SK-N-SH treated with all-trans-retinoic acid at 6 μM for 48 hours (cell line): Measurements from ENCODE around the gene MRPS5.

Experiments used
- ATAC-seq: fragments of 200-7000 bp; cut with Tn5 transposase; 3 replicates; pipeline ENCODE4 v1.9.1; 2020; ENCODE audit warnings: mild to moderate bottlenecking, moderate library complexity
- BACH2 ChIP-seq: fragments of 250-450 bp; sonication (Bioruptor Pico); IDR thresholded peaks from 2 replicates; pipeline ENCODE4 v1.9.0; 2021; ENCODE audit warnings: mild to moderate bottlenecking, borderline replicate concordance
- CSDC2 ChIP-seq: fragments of 250-450 bp; sonication (Bioruptor Pico); IDR thresholded peaks from 2 replicates; pipeline ENCODE4 v1.5.0; 2020; ENCODE audit warnings: mild to moderate bottlenecking, moderate library complexity
- ESRRG ChIP-seq: fragments of 250-450 bp; sonication (Bioruptor Pico); IDR thresholded peaks from 2 replicates; pipeline ENCODE4 v1.6.1; 2021; ENCODE audit warnings: mild to moderate bottlenecking
- GLIS3 ChIP-seq: fragments of 250-450 bp; sonication (Bioruptor Pico); IDR thresholded peaks from 2 replicates; pipeline ENCODE4 v1.5.0; 2020; ENCODE audit warnings: mild to moderate bottlenecking, moderate library complexity
- ISL1 ChIP-seq: fragments of 250-450 bp; sonication (Bioruptor Pico); IDR thresholded peaks from 2 replicates; pipeline ENCODE4 v2.1.2; 2022; ENCODE audit warnings: mild to moderate bottlenecking, moderate library complexity
- OSR1 ChIP-seq: fragments of 250-450 bp; sonication (Bioruptor Pico); IDR thresholded peaks from 2 replicates; pipeline ENCODE4 v1.8.0; 2022; ENCODE audit warnings: moderate library complexity, mild to moderate bottlenecking, inconsistent platforms
- PPARA ChIP-seq: fragments of 250-450 bp; sonication (Bioruptor Pico); IDR thresholded peaks from 2 replicates; pipeline ENCODE4 v1.5.0; 2020; ENCODE audit warnings: mild to moderate bottlenecking, borderline replicate concordance
- RARB ChIP-seq: fragments of 250-450 bp; sonication (Bioruptor Pico); IDR thresholded peaks from 2 replicates; pipeline ENCODE4 v1.8.0; 2021; ENCODE audit warnings: mild to moderate bottlenecking, moderate library complexity
- SNAI2 ChIP-seq: fragments of 250-450 bp; sonication (Bioruptor Pico); IDR thresholded peaks from 2 replicates; pipeline ENCODE4 v1.5.0; 2020; ENCODE audit warnings: mild to moderate bottlenecking, moderate library complexity
- TCF4 ChIP-seq: fragments of 250-450 bp; sonication (Bioruptor Pico); IDR thresholded peaks from 2 replicates; pipeline ENCODE4 v1.8.0; 2021; ENCODE audit warnings: mild to moderate bottlenecking, moderate library complexity, borderline replicate concordance
- TOX ChIP-seq: fragments of 250-450 bp; sonication (Bioruptor Pico); IDR thresholded peaks from 2 replicates; pipeline ENCODE4 v1.8.0; 2021; ENCODE audit warnings: mild to moderate bottlenecking, moderate library complexity, borderline replicate concordance
- ZC3H10 ChIP-seq: fragments of 250-450 bp; sonication (Bioruptor Pico); IDR thresholded peaks from 2 replicates; pipeline ENCODE4 v1.5.1; 2021; ENCODE audit warnings: mild to moderate bottlenecking, moderate library complexity
- ZFP30 ChIP-seq: fragments of 450-650 bp; formaldehyde crosslinking; IDR thresholded peaks from 2 replicates; pipeline ENCODE4 v1.5.0; 2022; ENCODE audit warnings: mild to moderate bottlenecking, moderate library complexity
- ZNF70 ChIP-seq: fragments of 450-650 bp; formaldehyde crosslinking; IDR thresholded peaks from 2 replicates; pipeline ENCODE4 v1.5.0; 2020; ENCODE audit warnings: mild to moderate bottlenecking, moderate library complexity
- TF ChIP-seq, protein P1 (sequence below): fragments of 250-450 bp; sonication (Bioruptor Pico); IDR thresholded peaks from 2 replicates; pipeline ENCODE4 v1.5.1; 2020; ENCODE audit warnings: low read depth, mild to moderate bottlenecking, moderate library complexity
- TF ChIP-seq, protein P2 (sequence below): fragments of 250-450 bp; sonication (Bioruptor Pico); IDR thresholded peaks from 2 replicates; pipeline ENCODE4 v1.8.0; 2020; ENCODE audit warnings: mild to moderate bottlenecking, moderate library complexity, borderline replicate concordance
- TF ChIP-seq, protein P3 (sequence below): fragments of 250-450 bp; sonication (Bioruptor Pico); IDR thresholded peaks from 2 replicates; pipeline ENCODE4 v1.5.0; 2020; ENCODE audit warnings: mild to moderate bottlenecking, moderate library complexity

The MRPS5 gene

DNA sequence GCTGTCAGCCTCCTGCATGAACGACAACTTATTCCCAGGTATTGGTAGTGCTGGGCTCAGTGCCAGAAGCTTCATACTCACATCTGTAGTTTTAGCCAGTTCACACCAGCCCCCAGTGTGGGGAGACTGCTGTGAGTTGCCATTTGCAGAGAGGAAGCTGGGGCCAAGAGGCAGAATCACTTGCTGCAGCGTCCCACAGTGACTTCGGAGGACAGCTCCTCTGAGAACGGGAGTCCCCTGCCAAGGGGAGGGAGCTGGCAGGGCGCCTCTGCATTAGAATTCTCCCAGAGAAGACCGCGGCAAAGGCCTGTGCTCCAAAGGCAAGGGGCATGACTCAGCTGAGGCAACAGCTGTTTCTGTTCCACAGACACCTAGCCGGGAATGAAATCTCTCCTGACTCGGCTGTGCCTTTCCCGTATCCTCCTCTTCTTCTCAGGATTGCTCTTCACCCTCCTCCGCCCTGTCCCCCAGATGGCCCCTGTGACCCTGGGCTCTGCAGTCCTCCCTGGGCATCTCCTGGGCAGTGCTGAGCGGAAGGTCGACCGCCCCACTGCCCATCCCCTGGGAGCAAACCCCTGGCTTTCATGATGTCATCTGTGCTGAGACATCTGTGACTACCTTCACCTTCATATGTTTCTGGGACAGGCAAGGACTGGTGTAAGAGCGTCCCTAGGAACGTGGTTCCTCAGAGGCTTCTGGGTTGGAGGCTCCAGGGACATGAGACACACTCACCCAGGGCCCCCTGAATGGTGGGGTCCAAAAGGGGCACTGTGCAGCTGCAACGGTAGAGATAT, 78.1 kb downstream of the MRPS5 start (continued):
- TF ChIP-seq, protein P1, sequence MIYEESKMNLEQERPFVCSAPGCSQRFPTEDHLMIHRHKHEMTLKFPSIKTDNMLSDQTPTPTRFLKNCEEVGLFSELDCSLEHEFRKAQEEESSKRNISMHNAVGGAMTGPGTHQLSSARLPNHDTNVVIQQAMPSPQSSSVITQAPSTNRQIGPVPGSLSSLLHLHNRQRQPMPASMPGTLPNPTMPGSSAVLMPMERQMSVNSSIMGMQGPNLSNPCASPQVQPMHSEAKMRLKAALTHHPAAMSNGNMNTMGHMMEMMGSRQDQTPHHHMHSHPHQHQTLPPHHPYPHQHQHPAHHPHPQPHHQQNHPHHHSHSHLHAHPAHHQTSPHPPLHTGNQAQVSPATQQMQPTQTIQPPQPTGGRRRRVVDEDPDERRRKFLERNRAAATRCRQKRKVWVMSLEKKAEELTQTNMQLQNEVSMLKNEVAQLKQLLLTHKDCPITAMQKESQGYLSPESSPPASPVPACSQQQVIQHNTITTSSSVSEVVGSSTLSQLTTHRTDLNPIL (CRISPR knock-in tag) = no peak
- TF ChIP-seq, protein P2, sequence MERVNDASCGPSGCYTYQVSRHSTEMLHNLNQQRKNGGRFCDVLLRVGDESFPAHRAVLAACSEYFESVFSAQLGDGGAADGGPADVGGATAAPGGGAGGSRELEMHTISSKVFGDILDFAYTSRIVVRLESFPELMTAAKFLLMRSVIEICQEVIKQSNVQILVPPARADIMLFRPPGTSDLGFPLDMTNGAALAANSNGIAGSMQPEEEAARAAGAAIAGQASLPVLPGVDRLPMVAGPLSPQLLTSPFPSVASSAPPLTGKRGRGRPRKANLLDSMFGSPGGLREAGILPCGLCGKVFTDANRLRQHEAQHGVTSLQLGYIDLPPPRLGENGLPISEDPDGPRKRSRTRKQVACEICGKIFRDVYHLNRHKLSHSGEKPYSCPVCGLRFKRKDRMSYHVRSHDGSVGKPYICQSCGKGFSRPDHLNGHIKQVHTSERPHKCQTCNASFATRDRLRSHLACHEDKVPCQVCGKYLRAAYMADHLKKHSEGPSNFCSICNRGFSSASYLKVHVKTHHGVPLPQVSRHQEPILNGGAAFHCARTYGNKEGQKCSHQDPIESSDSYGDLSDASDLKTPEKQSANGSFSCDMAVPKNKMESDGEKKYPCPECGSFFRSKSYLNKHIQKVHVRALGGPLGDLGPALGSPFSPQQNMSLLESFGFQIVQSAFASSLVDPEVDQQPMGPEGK (CRISPR knock-in tag) = no peak
- TF ChIP-seq ISL1 (CRISPR knock-in tag) (no peak), ZFP30 (CRISPR knock-in tag) (no peak), SNAI2 (CRISPR knock-in tag) (no peak), BACH2 (no peak)

DNA sequence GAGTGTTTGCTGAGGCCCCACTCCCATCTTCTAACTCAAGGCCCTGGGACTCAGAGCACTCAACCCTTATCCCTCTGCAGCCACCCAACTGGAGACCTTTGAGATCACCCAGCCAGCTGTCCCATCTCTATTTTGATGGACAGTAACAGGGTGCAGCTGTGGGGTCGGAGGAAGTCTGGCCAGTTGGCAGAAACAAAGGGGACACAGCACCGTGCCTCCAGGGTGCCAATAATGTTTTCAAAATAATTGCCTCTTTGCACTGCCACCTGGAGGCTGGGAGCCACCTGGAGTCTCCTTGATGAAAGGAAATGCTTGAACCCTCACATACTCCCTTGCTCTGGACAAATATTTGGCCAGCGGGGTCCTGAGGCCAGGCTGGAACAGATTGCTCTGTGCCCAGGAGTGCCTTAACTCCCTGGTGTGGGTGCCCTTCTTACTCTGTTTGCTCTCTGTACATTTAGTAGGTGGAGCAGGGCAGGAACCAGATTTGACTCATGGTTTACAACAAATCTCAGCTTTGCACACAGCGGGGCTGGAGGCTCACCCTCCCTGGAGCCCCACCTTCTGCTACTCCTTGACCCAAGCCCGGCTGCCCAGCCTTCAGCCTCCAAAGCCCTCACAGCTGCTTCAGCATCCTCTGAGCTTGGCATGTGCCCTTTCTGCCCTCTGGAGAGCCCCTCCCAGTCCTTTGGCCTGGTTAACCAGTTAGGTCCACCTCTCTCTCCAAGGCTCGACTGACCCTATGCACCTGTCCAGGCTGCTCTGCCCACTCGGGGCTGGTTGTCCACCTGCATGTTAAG, 78.9 kb downstream of the MRPS5 start:
- ATAC-seq = no peak
- TF ChIP-seq, protein P2 (CRISPR knock-in tag) = no peak
- TF ChIP-seq ZFP30 (CRISPR knock-in tag) (no peak), ESRRG (CRISPR knock-in tag) (no peak), BACH2 (no peak), ISL1 (CRISPR knock-in tag) (no peak), OSR1 (CRISPR knock-in tag) (no peak), TOX (no peak), RARB (no peak), SNAI2 (CRISPR knock-in tag) (no peak), TCF4 (CRISPR knock-in tag) (no peak), ZC3H10 (no peak), GLIS3 (CRISPR knock-in tag) (no peak)
- TF ChIP-seq, protein P3, sequence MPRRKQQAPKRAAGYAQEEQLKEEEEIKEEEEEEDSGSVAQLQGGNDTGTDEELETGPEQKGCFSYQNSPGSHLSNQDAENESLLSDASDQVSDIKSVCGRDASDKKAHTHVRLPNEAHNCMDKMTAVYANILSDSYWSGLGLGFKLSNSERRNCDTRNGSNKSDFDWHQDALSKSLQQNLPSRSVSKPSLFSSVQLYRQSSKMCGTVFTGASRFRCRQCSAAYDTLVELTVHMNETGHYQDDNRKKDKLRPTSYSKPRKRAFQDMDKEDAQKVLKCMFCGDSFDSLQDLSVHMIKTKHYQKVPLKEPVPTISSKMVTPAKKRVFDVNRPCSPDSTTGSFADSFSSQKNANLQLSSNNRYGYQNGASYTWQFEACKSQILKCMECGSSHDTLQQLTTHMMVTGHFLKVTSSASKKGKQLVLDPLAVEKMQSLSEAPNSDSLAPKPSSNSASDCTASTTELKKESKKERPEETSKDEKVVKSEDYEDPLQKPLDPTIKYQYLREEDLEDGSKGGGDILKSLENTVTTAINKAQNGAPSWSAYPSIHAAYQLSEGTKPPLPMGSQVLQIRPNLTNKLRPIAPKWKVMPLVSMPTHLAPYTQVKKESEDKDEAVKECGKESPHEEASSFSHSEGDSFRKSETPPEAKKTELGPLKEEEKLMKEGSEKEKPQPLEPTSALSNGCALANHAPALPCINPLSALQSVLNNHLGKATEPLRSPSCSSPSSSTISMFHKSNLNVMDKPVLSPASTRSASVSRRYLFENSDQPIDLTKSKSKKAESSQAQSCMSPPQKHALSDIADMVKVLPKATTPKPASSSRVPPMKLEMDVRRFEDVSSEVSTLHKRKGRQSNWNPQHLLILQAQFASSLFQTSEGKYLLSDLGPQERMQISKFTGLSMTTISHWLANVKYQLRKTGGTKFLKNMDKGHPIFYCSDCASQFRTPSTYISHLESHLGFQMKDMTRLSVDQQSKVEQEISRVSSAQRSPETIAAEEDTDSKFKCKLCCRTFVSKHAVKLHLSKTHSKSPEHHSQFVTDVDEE (CRISPR knock-in tag) = no peak

DNA sequence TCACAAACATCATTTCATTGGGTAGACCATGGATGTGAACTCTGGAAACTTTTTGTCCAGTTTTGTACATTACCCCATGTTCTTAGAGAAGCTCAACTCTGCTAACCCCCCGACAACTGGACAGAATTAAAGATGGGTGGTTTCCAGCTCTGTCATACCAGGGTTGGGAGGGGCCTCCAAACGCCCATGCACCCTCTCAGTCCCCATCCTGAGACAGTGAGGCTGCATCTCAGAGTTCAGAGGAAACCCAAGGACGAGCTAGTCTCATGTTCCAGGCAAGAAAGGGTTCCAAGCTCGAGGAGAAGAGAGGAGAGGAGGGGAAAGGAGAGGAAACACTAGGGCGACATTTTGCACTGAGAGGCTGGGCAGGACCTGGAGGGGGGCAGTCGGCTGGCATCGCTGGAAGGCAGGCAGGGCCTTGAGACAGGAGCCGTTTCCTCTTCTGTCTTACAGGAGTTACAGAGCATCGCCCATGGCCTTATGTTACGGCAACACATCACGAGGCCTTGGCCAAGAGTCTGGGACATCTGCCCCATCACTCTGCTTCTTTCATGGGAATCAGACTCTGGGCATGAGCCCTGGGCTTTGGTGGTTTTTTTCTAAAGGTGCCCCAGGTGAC, 79.7 kb downstream of the MRPS5 start:
- TF ChIP-seq ZNF70 (no peak), PPARA (CRISPR knock-in tag) (no peak), CSDC2 (CRISPR knock-in tag) (no peak), SNAI2 (CRISPR knock-in tag) (no peak)
- TF ChIP-seq, protein P1 (CRISPR knock-in tag) = no peak
- ATAC-seq = no peak
